HEK293T (cell line): ENCODE results near the gene POLR1E.

Source experiments
- BHLHE40 ChIP-seq: fragments of 450-650 bp; IDR thresholded peaks from 2 replicates; pipeline ENCODE4 v1.6.1; 2016; ENCODE audit warnings: mild to moderate bottlenecking, moderate library complexity, borderline replicate concordance
- CTBP1 ChIP-seq: fragments of 450-650 bp; IDR thresholded peaks from 2 replicates; pipeline ENCODE4 v1.6.1; 2016; ENCODE audit warnings: borderline replicate concordance
- ELF4 ChIP-seq: fragments of 450-650 bp; IDR thresholded peaks from 2 replicates; pipeline ENCODE4 v1.6.1; 2017; ENCODE audit warnings: antibody characterized with exemption
- FOXA1 ChIP-seq: fragments of 450-650 bp; IDR thresholded peaks from 2 replicates; pipeline ENCODE4 v1.6.1; 2016; ENCODE audit warnings: mild to moderate bottlenecking
- FOXK2 ChIP-seq: fragments of 450-650 bp; IDR thresholded peaks from 2 replicates; pipeline ENCODE4 v1.6.1; 2016; ENCODE audit warnings: mild to moderate bottlenecking
- FOXM1 ChIP-seq: fragments of 450-650 bp; IDR thresholded peaks from 2 replicates; pipeline ENCODE4 v1.6.1; 2017; ENCODE audit warnings: mild to moderate bottlenecking, borderline replicate concordance
- HDGF ChIP-seq: fragments of 450-650 bp; IDR thresholded peaks from 2 replicates; pipeline ENCODE4 v1.6.1; 2017; ENCODE audit warnings: antibody characterized with exemption, borderline replicate concordance
- L3MBTL2 ChIP-seq: fragments of 450-650 bp; conservative IDR thresholded peaks from 2 replicates; pipeline ENCODE4 v1.6.1; 2016; ENCODE audit warnings: mild to moderate bottlenecking
- PKNOX1 ChIP-seq: fragments of 450-650 bp; IDR thresholded peaks from 2 replicates; pipeline ENCODE4 v1.6.1; 2016
- SP1 ChIP-seq: fragments of 450-650 bp; IDR thresholded peaks from 2 replicates; pipeline ENCODE4 v1.6.1; 2017
- SUZ12 ChIP-seq: fragments of 450-650 bp; IDR thresholded peaks from 2 replicates; pipeline ENCODE4 v1.6.1; 2016; ENCODE audit warnings: mild to moderate bottlenecking
- ZNF384 ChIP-seq: fragments of 450-650 bp; IDR thresholded peaks from 2 replicates; pipeline ENCODE4 v1.6.1; 2016

- no peak for TF ChIP-seq ELF4
- no peak for TF ChIP-seq BHLHE40
- TF ChIP-seq SP1 = no peak
- TF ChIP-seq HDGF = no peak
- TF ChIP-seq L3MBTL2 = no peak
- no peak for TF ChIP-seq PKNOX1
- TF ChIP-seq FOXM1 = no peak
- no peak for TF ChIP-seq FOXA1
- no peak for TF ChIP-seq CTBP1
- no peak for TF ChIP-seq SUZ12
- TF ChIP-seq FOXK2 = no peak
- no peak for TF ChIP-seq ZNF384
Measured at GRCh38 chr9:37551888-37552287, 66.1 kb downstream of the POLR1E start.
